H9 (cell line): Measurements from ENCODE around the gene DPH6. TPM values are rescaled to one million over a fixed set of nuclear protein-coding genes. Genes with fewer than 3 reads are reported as not detected.

ENCODE experiments used
- DNase-seq: peaks from one replicate; pipeline ENCODE4 v3.0.0-alpha.2; 2017
- H2AFZ ChIP-seq: one replicate; pipeline ENCODE4 v1.6.1; 2013; ENCODE audit warnings: mild to moderate bottlenecking, low read length, control low read depth, moderate library complexity
- H2AK5ac ChIP-seq: 2 replicates; pipeline ENCODE4 v1.6.1; 2013; ENCODE audit warnings: low read length, control low read depth, mixed read lengths; ENCODE audit not compliant: insufficient read length
- H2BK120ac ChIP-seq: one replicate; pipeline ENCODE4 v1.6.1; 2013; ENCODE audit warnings: low read depth, mild to moderate bottlenecking, low read length, control low read depth, inconsistent platforms; ENCODE audit not compliant: poor library complexity, severe bottlenecking
- H2BK12ac ChIP-seq: 2 replicates; pipeline ENCODE4 v1.6.1; 2013; ENCODE audit warnings: low read length, control low read depth, mixed read lengths, low read depth; ENCODE audit not compliant: insufficient read length
- H2BK15ac ChIP-seq: 2 replicates; pipeline ENCODE4 v1.6.1; 2013; ENCODE audit warnings: low read depth, low read length, control low read depth
- H2BK20ac ChIP-seq: one replicate; pipeline ENCODE4 v1.6.1; 2013; ENCODE audit warnings: low read depth, mild to moderate bottlenecking, low read length, control low read depth, inconsistent platforms; ENCODE audit not compliant: poor library complexity, severe bottlenecking
- H2BK5ac ChIP-seq: 2 replicates; pipeline ENCODE4 v1.6.1; 2013; ENCODE audit warnings: low read length, control low read depth, mixed read lengths; ENCODE audit not compliant: insufficient read length
- H3K14ac ChIP-seq: 2 replicates; pipeline ENCODE4 v1.6.1; 2013; ENCODE audit warnings: low read length, control low read depth; ENCODE audit not compliant: insufficient read depth
- H3K18ac ChIP-seq: 2 replicates; pipeline ENCODE4 v1.6.1; 2013; ENCODE audit warnings: low read depth, mild to moderate bottlenecking, mixed read lengths, low read length, control low read depth; ENCODE audit not compliant: insufficient read length
- H3K23ac ChIP-seq: 2 replicates; pipeline ENCODE4 v1.6.1; 2013; ENCODE audit warnings: low read length, control low read depth, mixed read lengths, low read depth; ENCODE audit not compliant: insufficient read length
- H3K23me2 ChIP-seq: 2 replicates; pipeline ENCODE4 v1.6.1; 2013; ENCODE audit warnings: low read depth, mild to moderate bottlenecking, mixed read lengths, low read length, control low read depth; ENCODE audit not compliant: insufficient read length, poor library complexity, severe bottlenecking
- H3K27ac ChIP-seq: 2 replicates; pipeline ENCODE4 v1.5.1; 2013; ENCODE audit warnings: low read length, control low read depth, mixed read lengths, low read depth; ENCODE audit not compliant: insufficient read length
- H3K27me3 ChIP-seq: 2 replicates; pipeline ENCODE4 v1.6.1; 2013; ENCODE audit warnings: low read length, control low read depth, inconsistent platforms; ENCODE audit not compliant: insufficient read depth
- H3K4ac ChIP-seq: 2 replicates; pipeline ENCODE4 v1.6.1; 2013; ENCODE audit warnings: low read depth, mild to moderate bottlenecking, control low read depth, inconsistent platforms, low read length, moderate library complexity
- H3K4me1 ChIP-seq: 2 replicates; pipeline ENCODE4 v1.6.1; 2013; ENCODE audit warnings: low read length, control low read depth, inconsistent platforms; ENCODE audit not compliant: insufficient read depth
- H3K4me2 ChIP-seq: 2 replicates; pipeline ENCODE4 v1.6.1; 2013; ENCODE audit warnings: low read length, control low read depth, mixed read lengths; ENCODE audit not compliant: insufficient read length, insufficient read depth
- H3K56ac ChIP-seq: 2 replicates; pipeline ENCODE4 v1.6.1; 2013; ENCODE audit warnings: low read depth, mild to moderate bottlenecking, mixed read lengths, low read length, control low read depth; ENCODE audit not compliant: insufficient read length
- H3K79me1 ChIP-seq: 2 replicates; pipeline ENCODE4 v1.6.1; 2013; ENCODE audit warnings: low read depth, mild to moderate bottlenecking, moderate library complexity, low read length, control low read depth, inconsistent platforms; ENCODE audit not compliant: insufficient read depth, poor library complexity, severe bottlenecking
- H3K79me2 ChIP-seq: 2 replicates; pipeline ENCODE4 v1.6.1; 2013; ENCODE audit warnings: low read length, control low read depth, inconsistent platforms; ENCODE audit not compliant: insufficient read depth
- H3K9ac ChIP-seq: 2 replicates; pipeline ENCODE4 v1.6.1; 2013; ENCODE audit warnings: low read length, control low read depth, mixed read lengths; ENCODE audit not compliant: insufficient read length; ENCODE audit errors: extremely low read depth
- H3K9me3 ChIP-seq: one replicate; pipeline ENCODE4 v1.6.1; 2013; ENCODE audit warnings: low read depth, low read length, inconsistent platforms; ENCODE audit not compliant: control insufficient read depth
- H3T11ph ChIP-seq: one replicate; pipeline ENCODE4 v1.6.1; 2013; ENCODE audit warnings: mild to moderate bottlenecking, low read length, control low read depth, inconsistent platforms
- H4K20me1 ChIP-seq: one replicate; pipeline ENCODE4 v1.6.1; 2013; ENCODE audit not compliant: control insufficient read depth, insufficient read length, insufficient read depth
- H4K5ac ChIP-seq: 2 replicates; pipeline ENCODE4 v1.6.1; 2013; ENCODE audit warnings: low read depth, mild to moderate bottlenecking, mixed read lengths, low read length, control low read depth; ENCODE audit not compliant: insufficient read length
- H4K8ac ChIP-seq: replicated peaks from 2 replicates; pipeline ENCODE4 v1.6.1; 2013; ENCODE audit warnings: low read length, control low read depth, mixed read lengths, low read depth; ENCODE audit not compliant: insufficient read length
- H4K91ac ChIP-seq: 2 replicates; pipeline ENCODE4 v1.6.1; 2013; ENCODE audit warnings: low read depth, mild to moderate bottlenecking, moderate library complexity, mixed read lengths, low read length, control low read depth; ENCODE audit not compliant: insufficient read length
- H3K27ac Mint-ChIP-seq, 3 experiments: 2 replicates in 2 of 3; 3 replicates in 1 of 3; pipeline ENCODE4 v1.8.0; 2020 to 2021; ENCODE audit warnings: mixed read lengths in 3 of 3, mild to moderate bottlenecking in 1 of 3, moderate library complexity in 1 of 3
- H3K27me3 Mint-ChIP-seq: 2 replicates; pipeline ENCODE4 v1.8.0; 2021; ENCODE audit warnings: low read depth, mild to moderate bottlenecking, moderate library complexity, mixed read lengths
- H3K36me3 Mint-ChIP-seq, 3 experiments: 2 replicates in 2 of 3; 3 replicates in 1 of 3; pipeline ENCODE4 v1.8.0; 2020 to 2021; ENCODE audit warnings: low read depth in 3 of 3, mixed read lengths in 3 of 3; ENCODE audit not compliant: insufficient read depth in 1 of 3
- H3K4me1 Mint-ChIP-seq, 2 experiments: 2 replicates each; pipeline ENCODE4 v1.8.0; 2020; ENCODE audit warnings: mixed read lengths in 2 of 2
- H3K4me3 Mint-ChIP-seq, 2 experiments: 2 replicates in 1 of 2; 3 replicates in 1 of 2; pipeline ENCODE4 v1.8.0; 2020 to 2021; ENCODE audit warnings: mild to moderate bottlenecking in 2 of 2, mixed read lengths in 2 of 2, moderate library complexity in 1 of 2
- H3K9me3 Mint-ChIP-seq, 2 experiments: 2 replicates in 1 of 2; 3 replicates in 1 of 2; pipeline ENCODE4 v1.8.0; 2020; ENCODE audit warnings: mild to moderate bottlenecking in 2 of 2, mixed read lengths in 2 of 2, moderate library complexity in 1 of 2
- WGBS: extraction: QIAGEN DNeasy Blood & Tissue Kit; methylation state at CpG from one replicate; pipeline ENCODE4 v1.1.7; 2013; ENCODE audit warnings: missing lambda C conversion rate, low lambda C conversion rate, mixed read lengths; ENCODE audit not compliant: insufficient read length; ENCODE audit errors: extremely low coverage; 5-methylcytosine and 5-hydroxymethylcytosine counted together
- total RNA-seq: library from RNA; stranded (reverse); gene quantifications from 2 replicates; pipeline ENCODE4 v1.2.1, GENCODE V29; 2021
- TF ChIP-seq, protein P1 (sequence below): fragments of 200-600 bp; sonication (generic); conservative IDR thresholded peaks from 3 replicates; pipeline ENCODE4 v1.8.0; 2021; ENCODE audit warnings: antibody characterized with exemption, mild to moderate bottlenecking

The DPH6 gene
- total RNA-seq, 1 experiment from 2014 or later: 42.0 TPM

DNA sequence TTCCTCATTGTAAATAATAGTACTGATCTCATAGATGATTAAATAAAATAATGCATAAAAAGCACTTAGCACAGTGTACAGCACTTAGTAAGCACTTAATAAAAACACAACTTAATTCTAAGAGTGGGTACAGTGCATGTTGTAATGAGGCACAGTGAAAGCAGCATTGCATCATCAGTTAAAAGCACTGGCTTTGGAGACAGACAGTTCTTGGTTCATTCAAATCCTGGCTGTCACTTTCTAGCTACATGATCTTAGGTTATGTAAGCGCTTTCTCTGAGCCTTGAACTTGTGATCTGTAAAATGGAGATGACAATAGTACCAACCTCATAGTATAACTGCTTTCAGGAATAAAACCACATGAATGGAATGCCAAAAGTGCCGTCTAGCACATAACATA, 151.5 kb downstream of the DPH6 start:
- Histone ChIP-seq H3K23me2 (no peaks in the 10 kb centered on the region), H3K4me2 (no peak overlapping the region), H3K79me2 (no peaks in the 10 kb centered on the region), H3K27ac (no peak overlapping the region), H3K23ac (no peak overlapping the region), H3K9me3 (no peaks in the 10 kb centered on the region), H3K27me3 (no peaks in the 10 kb centered on the region), H3K18ac (no peak overlapping the region), H2BK120ac (no peak overlapping the region), H3K79me1 (no peaks in the 10 kb centered on the region), H3T11ph (no peak overlapping the region), H4K20me1 (no peaks in the 10 kb centered on the region), H2BK12ac (no peak overlapping the region), H3K9ac (no peak overlapping the region), H2BK15ac (no peak overlapping the region), H3K14ac (no peak overlapping the region), H3K4me1 (no peaks in the 10 kb centered on the region), H2BK5ac (no peak overlapping the region), H3K56ac (no peak overlapping the region), H4K91ac (no peak overlapping the region), H2AFZ (no peak overlapping the region), H2AK5ac (no peak overlapping the region), H4K5ac (no peak overlapping the region), H3K4ac (no peak overlapping the region), H4K8ac (no peak overlapping the region), H2BK20ac (no peak overlapping the region)
- H3K27me3 Mint-ChIP-seq: no peaks in the 10 kb centered on the region
- H3K4me1 Mint-ChIP-seq: no peaks in the 10 kb centered on the region
- no peak for DNase-seq
- WGBS: no CpG with 5 or more reads among the region's 2 CpGs
- H3K36me3 Mint-ChIP-seq: peaks cover 8 to 32% (median 22%) of the 10 kb centered on the region in 3 experiments
- peaks cover 12 to 21% of the 10 kb centered on the region in 2 experiments; a peak in 3 of 5 replicates for H3K9me3 Mint-ChIP-seq
- H3K27ac Mint-ChIP-seq: no peak overlapping the region
- TF ChIP-seq, protein P1, sequence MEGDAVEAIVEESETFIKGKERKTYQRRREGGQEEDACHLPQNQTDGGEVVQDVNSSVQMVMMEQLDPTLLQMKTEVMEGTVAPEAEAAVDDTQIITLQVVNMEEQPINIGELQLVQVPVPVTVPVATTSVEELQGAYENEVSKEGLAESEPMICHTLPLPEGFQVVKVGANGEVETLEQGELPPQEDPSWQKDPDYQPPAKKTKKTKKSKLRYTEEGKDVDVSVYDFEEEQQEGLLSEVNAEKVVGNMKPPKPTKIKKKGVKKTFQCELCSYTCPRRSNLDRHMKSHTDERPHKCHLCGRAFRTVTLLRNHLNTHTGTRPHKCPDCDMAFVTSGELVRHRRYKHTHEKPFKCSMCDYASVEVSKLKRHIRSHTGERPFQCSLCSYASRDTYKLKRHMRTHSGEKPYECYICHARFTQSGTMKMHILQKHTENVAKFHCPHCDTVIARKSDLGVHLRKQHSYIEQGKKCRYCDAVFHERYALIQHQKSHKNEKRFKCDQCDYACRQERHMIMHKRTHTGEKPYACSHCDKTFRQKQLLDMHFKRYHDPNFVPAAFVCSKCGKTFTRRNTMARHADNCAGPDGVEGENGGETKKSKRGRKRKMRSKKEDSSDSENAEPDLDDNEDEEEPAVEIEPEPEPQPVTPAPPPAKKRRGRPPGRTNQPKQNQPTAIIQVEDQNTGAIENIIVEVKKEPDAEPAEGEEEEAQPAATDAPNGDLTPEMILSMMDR: no peak
- H3K4me3 Mint-ChIP-seq: no peak overlapping the region
